Mesothelial cell of epicardium (in vitro differentiated cells): ENCODE data around the gene UBXN11. TPM values are rescaled to one million over a fixed set of nuclear protein-coding genes. Genes with fewer than 3 reads are reported as not detected.
"Not testable (repeated sequence)": the region's sequence is repeated elsewhere in the genome, so short reads cannot be mapped to it uniquely, and the experiment has no call there.

Experiments
- DNase-seq, 2 experiments: peaks; one replicate each; pipeline ENCODE4 v3.0.0; 2021; ENCODE audit warnings: low spot score in 2 of 2; ENCODE audit not compliant: unreplicated experiment in 2 of 2
- H3K27ac Mint-ChIP-seq: 2 replicates; pipeline ENCODE4 v1.8.0; 2021; ENCODE audit warnings: mixed read lengths
- H3K27me3 Mint-ChIP-seq: 2 replicates; pipeline ENCODE4 v1.8.0; 2021; ENCODE audit warnings: low read depth, mixed read lengths
- H3K36me3 Mint-ChIP-seq: 2 replicates; pipeline ENCODE4 v1.8.0; 2021; ENCODE audit warnings: mixed read lengths
- H3K4me1 Mint-ChIP-seq: 2 replicates; pipeline ENCODE4 v1.8.0; 2021; ENCODE audit warnings: mixed read lengths
- H3K4me3 Mint-ChIP-seq: 2 replicates; pipeline ENCODE4 v1.8.0; 2021; ENCODE audit warnings: mild to moderate bottlenecking, moderate library complexity, mixed read lengths
- H3K9me3 Mint-ChIP-seq: 2 replicates; pipeline ENCODE4 v1.8.0; 2021; ENCODE audit warnings: mixed read lengths
- CTCF ChIP-seq: fragments of 200-600 bp; sonication (generic); IDR thresholded peaks from one replicate; pipeline ENCODE4 v1.5.0; 2021; ENCODE audit warnings: antibody characterized with exemption; ENCODE audit not compliant: unreplicated experiment
- total RNA-seq: library from RNA; stranded (reverse); gene quantifications from 3 replicates; pipeline ENCODE4 v1.2.1, GENCODE V29; 2021

UBXN11 gene
- total RNA-seq, 1 donor from 2014 or later, result 29.6 TPM

DNA sequence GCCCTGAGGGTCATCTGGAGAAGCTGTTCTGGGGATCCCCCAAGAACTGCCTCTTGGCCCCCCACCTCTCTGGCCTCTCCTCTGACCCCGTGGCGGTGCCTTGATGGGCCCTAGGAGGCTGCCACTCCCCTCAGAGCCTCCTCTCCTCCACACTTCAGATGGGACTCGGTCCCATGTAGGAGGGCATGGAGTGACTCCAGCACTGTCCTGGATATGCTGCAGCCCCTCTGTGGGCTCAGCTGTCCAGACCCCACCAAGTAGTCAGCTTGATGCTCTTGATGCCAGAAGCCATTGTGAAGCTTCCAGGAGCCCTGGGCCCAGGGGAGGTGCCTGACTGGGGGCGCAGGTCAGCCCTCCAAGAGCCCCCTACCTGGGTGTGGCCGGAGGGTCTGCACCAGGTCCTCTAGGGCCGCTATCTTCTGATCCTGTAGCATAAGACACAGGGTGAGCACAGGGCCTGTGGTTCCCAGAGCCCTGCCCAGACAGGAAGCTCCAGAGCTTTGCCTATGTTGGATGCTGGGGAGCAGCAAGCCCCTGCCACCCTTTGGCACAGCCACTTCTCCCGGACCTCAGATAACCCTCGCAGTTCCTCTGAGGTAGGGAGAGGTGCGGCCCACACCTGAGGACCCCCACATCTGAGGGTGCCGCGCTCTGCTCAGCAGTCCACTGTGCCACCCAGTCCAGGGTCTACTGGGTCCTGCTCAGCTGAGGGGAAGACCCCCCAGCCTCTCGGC, 9.2 kb downstream of the UBXN11 start:
- H3K36me3 Mint-ChIP-seq, result peaks cover 2% of the 10 kb centered on the region
- H3K4me1 Mint-ChIP-seq, result peaks cover 3% of the 10 kb centered on the region
- TF ChIP-seq CTCF, result no peak
- H3K27me3 Mint-ChIP-seq, result no peaks in the 10 kb centered on the region
- no peak overlapping the region for H3K4me3 Mint-ChIP-seq
- H3K9me3 Mint-ChIP-seq, result no peaks in the 10 kb centered on the region
- DNase-seq, result no peak
- no peak overlapping the region for H3K27ac Mint-ChIP-seq

- no peak overlapping the region for H3K27ac Mint-ChIP-seq
Observed at GRCh38 chr1:26296340-26297056, 9.9 kb downstream of the UBXN11 start.

GRCh38 chr1:26295194-26296138, 11.0 kb downstream of the UBXN11 start:
- Mint-ChIP-seq H3K36me3 (peaks cover 2% of the 10 kb centered on the region), H3K27me3 (no peaks in the 10 kb centered on the region), H3K9me3 (no peaks in the 10 kb centered on the region), H3K4me1 (peaks cover 3% of the 10 kb centered on the region), H3K4me3 (no peak overlapping the region), H3K27ac (no peak overlapping the region)
- no peak for TF ChIP-seq CTCF
- no peak for DNase-seq

More at GRCh38 chr1:26296340-26297056, 9.9 kb downstream of the UBXN11 start:
- no peak for DNase-seq
- H3K4me3 Mint-ChIP-seq, result no peak overlapping the region
- H3K9me3 Mint-ChIP-seq, result no peaks in the 10 kb centered on the region
- H3K4me1 Mint-ChIP-seq, result peaks cover 3% of the 10 kb centered on the region
- no peaks in the 10 kb centered on the region for H3K27me3 Mint-ChIP-seq
- no peak for TF ChIP-seq CTCF
- peaks cover 2% of the 10 kb centered on the region for H3K36me3 Mint-ChIP-seq

DNA sequence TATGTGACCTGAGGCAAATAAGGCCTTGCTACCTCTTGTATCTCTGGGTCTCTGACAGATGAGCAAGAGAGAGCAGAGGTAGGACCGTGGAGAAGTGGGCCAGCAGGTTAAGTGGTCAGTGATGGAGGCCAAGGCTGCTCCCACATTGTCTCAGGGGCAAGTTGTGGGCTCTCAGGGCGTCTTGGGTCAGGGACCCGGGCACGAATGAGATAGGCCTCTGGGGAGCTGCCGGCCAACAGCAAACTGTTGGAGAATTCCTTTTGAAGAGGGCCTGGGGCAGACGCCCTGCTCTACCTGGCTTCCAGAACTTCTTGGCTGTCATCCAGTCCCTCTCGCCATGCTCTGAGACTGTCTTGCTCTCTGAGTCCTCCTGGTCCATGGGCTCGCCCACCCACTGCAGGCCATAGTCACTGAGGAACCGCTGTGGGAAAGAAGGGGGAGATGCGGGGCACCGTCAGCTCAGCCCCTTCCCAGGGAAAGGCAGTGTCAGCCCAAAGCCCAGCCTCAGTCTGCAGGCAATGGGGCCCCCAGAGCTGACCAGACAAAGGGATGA, 12.4 kb downstream of the UBXN11 start:
- Mint-ChIP-seq H3K27me3 (no peaks in the 10 kb centered on the region), H3K9me3 (no peaks in the 10 kb centered on the region), H3K27ac (no peak overlapping the region), H3K36me3 (peaks cover 2% of the 10 kb centered on the region), H3K4me3 (no peak overlapping the region), H3K4me1 (peaks cover 3% of the 10 kb centered on the region)
- no peak for DNase-seq
- no peak for TF ChIP-seq CTCF

- DNase-seq, H3K27ac Mint-ChIP-seq, H3K36me3 Mint-ChIP-seq, H3K4me3 Mint-ChIP-seq, H3K27me3 Mint-ChIP-seq, H3K4me1 Mint-ChIP-seq, H3K9me3 Mint-ChIP-seq: not testable (repeated sequence)
Observed at GRCh38 chr1:26292735-26293134, 13.7 kb downstream of the UBXN11 start.
